Upper lobe of left lung (tissue), 6 donors: ENCODE results near the gene HPN. TPM values are rescaled to one million over a fixed set of nuclear protein-coding genes. Genes with fewer than 3 reads are reported as not detected.

Source experiments
- ATAC-seq, 2 donors: fragments of 200-7000 bp; cut with Tn5 transposase; one replicate each; pipeline ENCODE4 v1.9.1; 2022; ENCODE audit warnings: mild to moderate bottlenecking in 2 of 2, moderate library complexity in 2 of 2; ENCODE audit not compliant: low FRiP score in 2 of 2
- DNase-seq, 2 donors: peaks; one replicate each; pipeline ENCODE4 v3.0.0-alpha.2; 2019 to 2020
- H3K27ac ChIP-seq, 4 donors: fragments of 200-600 bp; sonication (generic); one replicate each; pipeline ENCODE4 v1.5.1; 2016 to 2019
- H3K27me3 ChIP-seq, 4 donors: fragments of 200-600 bp; sonication (generic); one replicate each; pipeline ENCODE4 v1.5.1; 2017 to 2019
- H3K36me3 ChIP-seq, 4 donors: fragments of 200-600 bp; sonication (generic); one replicate each; pipeline ENCODE4 v1.5.1; 2016 to 2019
- H3K4me1 ChIP-seq, 4 donors: fragments of 200-600 bp; sonication (generic); one replicate each; pipeline ENCODE4 v1.5.1; 2018 to 2019
- H3K4me3 ChIP-seq, 4 donors: fragments of 200-600 bp; sonication (generic); one replicate each; pipeline ENCODE4 v1.5.1; 2017 to 2019; ENCODE audit warnings: mild to moderate bottlenecking in 2 of 4, moderate library complexity in 1 of 4
- H3K9me3 ChIP-seq, 4 donors: fragments of 200-600 bp; sonication (generic); one replicate each; pipeline ENCODE4 v1.5.1; 2018 to 2019
- EP300 ChIP-seq, 4 donors: sonication (generic); formaldehyde crosslinking; IDR thresholded peaks; one replicate each; pipeline ENCODE4 v1.5.1; 2017; ENCODE audit warnings: antibody characterized with exemption in 4 of 4, control low read depth in 2 of 4
- POLR2A ChIP-seq, 4 donors: fragments of 450-650 bp; IDR thresholded peaks; one replicate each; pipeline ENCODE4 v1.5.1; 2016 to 2017; ENCODE audit warnings: antibody characterized with exemption in 4 of 4, mild to moderate bottlenecking in 2 of 4
- POLR2AphosphoS5 ChIP-seq, 2 donors: sonication (generic); formaldehyde crosslinking; IDR thresholded peaks; one replicate each; pipeline ENCODE4 v1.5.1; 2017; ENCODE audit warnings: antibody characterized with exemption in 2 of 2
- WGBS, 2 donors: methylation state at CpG; one replicate each; pipeline ENCODE4 v1.1.5; 2017 to 2018; 5-methylcytosine and 5-hydroxymethylcytosine counted together
- total RNA-seq, 6 donors: library from RNA; depleted of rRNA in 4 of 6; stranded (reverse); fragments of >200 nt in 4 of 6; gene quantifications; one replicate each; pipeline versions ENCODE4 v1.1.0 to v1.2.1, GENCODE V29; 2016 to 2021
- TF ChIP-seq, protein P1 (sequence below), 6 experiments: fragments of 450-650 bp in 4 of 6; fragments of 200-600 bp in 2 of 6; sonication (generic) in 2 of 6; IDR thresholded peaks; one replicate each; pipeline ENCODE4 v1.5.1; 2016 to 2019; ENCODE audit warnings: antibody characterized with exemption in 6 of 6
- donor health status: DM: no; HTN: no; CAD: no; lungs with moderate emphysema.
- donor health status: DM: no; HTN: yes; CAD: no; lungs with severe emphysema.

Gene HPN
- total RNA-seq, 6 donors from 2014 or later: 15.9 to 54.5 (median 41.1) TPM

DNA sequence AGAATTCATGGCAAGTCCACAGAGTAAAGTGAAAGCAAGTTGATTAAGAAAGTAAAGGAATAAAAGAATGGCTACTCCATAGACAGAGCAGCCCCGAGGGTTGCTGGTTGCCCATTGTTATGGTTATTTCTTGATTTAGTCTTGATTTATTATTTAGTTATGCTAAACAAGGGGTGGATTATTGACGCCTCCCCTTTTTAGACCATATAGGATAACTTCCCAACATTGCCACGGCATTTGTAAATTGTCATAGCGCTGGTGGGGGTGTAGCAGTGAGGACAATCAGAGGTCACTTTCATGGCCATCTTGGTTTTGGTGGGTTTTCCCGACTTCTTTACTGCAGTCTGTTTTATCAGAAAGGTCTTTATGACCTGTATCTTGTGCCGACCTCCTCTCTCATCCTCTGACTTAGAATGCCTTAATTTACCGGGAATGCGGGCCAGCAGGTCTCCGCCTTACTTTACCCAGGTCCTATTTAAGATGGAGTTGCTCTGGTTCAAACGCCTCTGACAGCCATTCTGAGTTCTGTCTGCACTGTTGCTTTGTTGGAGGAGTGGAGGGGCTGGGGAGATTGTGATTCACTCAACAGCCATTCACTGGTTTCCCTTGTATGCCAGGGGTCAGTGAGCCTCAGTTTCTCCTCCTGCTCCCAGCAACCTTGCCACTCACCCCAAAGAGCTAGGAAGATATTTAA is 27.6 kb downstream of the HPN start:
- ATAC-seq (no peak), DNase-seq (no peak)
- WGBS, 2 donors: 78 to 83% methylated on average over 10 of the region's 10 CpGs
- Histone ChIP-seq H3K4me3 (no peak overlapping the region), H3K27me3 (no peaks in the 10 kb centered on the region), H3K36me3 (no peaks in the 10 kb centered on the region), H3K4me1 (peaks cover 0 to 8% (median 5%) of the 10 kb centered on the region in 4 donors), H3K27ac (no peak overlapping the region), H3K9me3 (peaks cover 4 to 7% (median 5%) of the 10 kb centered on the region in 4 donors)
- no peak for TF ChIP-seq POLR2A (IDR thresholded peaks at IDR 0.05)
- no peak for TF ChIP-seq POLR2AphosphoS5 (IDR thresholded peaks at IDR 0.05)
- TF ChIP-seq, protein P1, sequence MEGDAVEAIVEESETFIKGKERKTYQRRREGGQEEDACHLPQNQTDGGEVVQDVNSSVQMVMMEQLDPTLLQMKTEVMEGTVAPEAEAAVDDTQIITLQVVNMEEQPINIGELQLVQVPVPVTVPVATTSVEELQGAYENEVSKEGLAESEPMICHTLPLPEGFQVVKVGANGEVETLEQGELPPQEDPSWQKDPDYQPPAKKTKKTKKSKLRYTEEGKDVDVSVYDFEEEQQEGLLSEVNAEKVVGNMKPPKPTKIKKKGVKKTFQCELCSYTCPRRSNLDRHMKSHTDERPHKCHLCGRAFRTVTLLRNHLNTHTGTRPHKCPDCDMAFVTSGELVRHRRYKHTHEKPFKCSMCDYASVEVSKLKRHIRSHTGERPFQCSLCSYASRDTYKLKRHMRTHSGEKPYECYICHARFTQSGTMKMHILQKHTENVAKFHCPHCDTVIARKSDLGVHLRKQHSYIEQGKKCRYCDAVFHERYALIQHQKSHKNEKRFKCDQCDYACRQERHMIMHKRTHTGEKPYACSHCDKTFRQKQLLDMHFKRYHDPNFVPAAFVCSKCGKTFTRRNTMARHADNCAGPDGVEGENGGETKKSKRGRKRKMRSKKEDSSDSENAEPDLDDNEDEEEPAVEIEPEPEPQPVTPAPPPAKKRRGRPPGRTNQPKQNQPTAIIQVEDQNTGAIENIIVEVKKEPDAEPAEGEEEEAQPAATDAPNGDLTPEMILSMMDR (IDR thresholded peaks at IDR 0.05): no peak
- no peak for TF ChIP-seq EP300 (IDR thresholded peaks at IDR 0.05)

DNA sequence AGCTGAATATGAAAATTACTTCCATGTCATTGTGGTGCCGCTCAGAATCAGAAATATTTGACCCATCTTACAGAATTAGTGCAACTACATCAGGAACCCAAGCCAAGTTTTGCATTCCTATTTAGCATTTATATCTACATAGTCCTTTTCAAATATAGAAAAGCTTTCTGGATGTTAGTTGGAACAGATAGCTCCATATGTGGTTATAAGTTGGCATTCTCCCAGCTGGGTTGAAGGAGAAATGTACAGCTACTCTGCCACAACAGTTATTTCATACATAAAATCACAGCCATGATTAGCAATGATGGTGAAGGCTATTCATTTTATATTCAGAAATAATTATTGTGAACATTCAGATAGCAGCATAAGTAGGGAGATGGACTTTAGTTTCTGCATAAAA is 28.2 kb downstream of the HPN start:
- WGBS, 2 donors: 82 to 83% methylated on average over 1 of the region's 1 CpG
- no peaks in the 10 kb centered on the region for H3K36me3 ChIP-seq
- H3K4me3 ChIP-seq: no peak overlapping the region
- no peaks in the 10 kb centered on the region for H3K27me3 ChIP-seq
- peaks cover 0 to 8% (median 5%) of the 10 kb centered on the region in 4 donors for H3K4me1 ChIP-seq
- no peak for ATAC-seq
- no peak for DNase-seq
- TF ChIP-seq POLR2AphosphoS5 (IDR thresholded peaks at IDR 0.05) (no peak), EP300 (IDR thresholded peaks at IDR 0.05) (no peak), POLR2A (IDR thresholded peaks at IDR 0.05) (no peak)
- TF ChIP-seq, protein P1 (IDR thresholded peaks at IDR 0.05): no peak
- H3K9me3 ChIP-seq: peaks cover 4 to 7% (median 5%) of the 10 kb centered on the region in 4 donors
- no peak overlapping the region for H3K27ac ChIP-seq

DNA sequence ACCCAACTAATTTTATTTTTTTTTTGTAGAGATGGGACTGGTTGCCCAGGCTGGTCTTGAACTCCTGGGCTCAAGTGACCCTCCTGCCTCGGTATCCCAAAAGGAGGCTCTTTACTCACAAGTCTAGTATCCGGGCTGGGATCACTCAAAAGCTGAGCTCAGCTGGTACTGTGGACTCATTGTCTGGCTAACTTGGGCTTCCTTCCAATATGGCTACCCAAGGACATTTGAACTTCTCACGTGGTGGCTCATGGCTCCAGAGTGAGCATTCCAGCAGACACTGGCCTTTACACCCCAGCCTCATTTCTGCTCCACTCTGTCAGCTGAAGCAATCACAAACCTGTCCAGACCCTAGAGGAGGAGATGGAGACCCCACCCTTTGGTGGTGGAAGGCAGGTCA is 28.9 kb downstream of the HPN start:
- TF ChIP-seq, protein P1 (IDR thresholded peaks at IDR 0.05): no peak
- Histone ChIP-seq H3K27me3 (no peaks in the 10 kb centered on the region), H3K4me1 (peaks cover 0 to 8% (median 5%) of the 10 kb centered on the region in 4 donors), H3K4me3 (no peak overlapping the region), H3K9me3 (peaks cover 4 to 7% (median 5%) of the 10 kb centered on the region in 4 donors), H3K27ac (no peak overlapping the region), H3K36me3 (no peaks in the 10 kb centered on the region)
- ATAC-seq (no peak), DNase-seq (no peak)
- WGBS, 2 donors: 91 to 93% methylated on average over 3 of the region's 3 CpGs

DNA sequence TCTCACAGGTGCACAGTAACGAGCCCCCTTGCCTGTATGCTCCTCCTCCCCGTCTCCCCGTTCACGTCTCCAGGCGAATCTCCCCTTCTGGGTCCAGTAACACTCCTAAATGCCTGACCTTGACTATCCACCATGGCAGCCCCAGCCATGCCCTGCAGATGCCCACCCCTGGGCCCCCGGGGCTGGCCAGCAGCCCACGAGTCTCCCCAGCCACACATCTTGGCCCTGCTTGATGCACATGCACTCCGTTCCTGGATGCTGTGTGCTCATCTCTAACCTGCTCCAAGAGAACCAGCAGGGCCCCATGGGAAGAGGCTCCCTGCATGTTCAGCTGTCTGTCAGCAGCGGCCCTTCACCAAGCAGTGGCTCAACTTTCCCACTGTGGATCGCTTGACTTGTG is 32.0 kb downstream of the HPN start:
- Histone ChIP-seq H3K27me3 (no peaks in the 10 kb centered on the region), H3K4me1 (no peaks in the 10 kb centered on the region), H3K4me3 (no peak overlapping the region), H3K36me3 (no peaks in the 10 kb centered on the region), H3K27ac (no peak overlapping the region), H3K9me3 (peaks cover 4 to 7% (median 5%) of the 10 kb centered on the region in 4 donors)
- 83 to 88% methylated on average over 9 to 10 of the region's 10 CpGs for WGBS, 2 donors
- TF ChIP-seq POLR2AphosphoS5 (IDR thresholded peaks at IDR 0.05): no peak
- TF ChIP-seq POLR2A (IDR thresholded peaks at IDR 0.05): no peak
- TF ChIP-seq EP300 (IDR thresholded peaks at IDR 0.05): no peak
- TF ChIP-seq, protein P1 (IDR thresholded peaks at IDR 0.05): no peak
- peak in 1 of 2 donors; percentile 63 for DNase-seq
- ATAC-seq: peak in 1 of 2 donors; percentile 2

DNA sequence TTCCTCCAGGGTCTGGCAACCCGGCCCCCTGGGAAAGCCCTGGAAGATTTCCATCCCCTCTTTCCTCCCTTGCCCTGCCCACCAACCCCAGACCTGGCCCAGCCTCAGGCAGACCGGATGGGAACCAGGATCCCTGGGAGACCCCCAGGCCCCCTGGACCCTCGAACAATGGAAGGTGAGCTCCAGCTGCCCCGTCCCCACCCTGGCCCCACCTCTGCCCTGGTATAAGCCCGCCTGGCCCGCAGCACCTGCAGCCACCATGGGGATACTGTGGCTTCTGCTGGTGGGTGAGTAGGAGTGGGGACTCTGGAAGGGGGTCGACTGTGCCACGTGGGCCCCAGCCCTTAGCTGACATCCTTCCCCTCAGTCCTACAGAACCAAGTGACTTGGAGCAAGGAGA is 32.4 kb downstream of the HPN start:
- TF ChIP-seq EP300 (IDR thresholded peaks at IDR 0.05): no peak
- no peak for TF ChIP-seq POLR2A (IDR thresholded peaks at IDR 0.05)
- TF ChIP-seq, protein P1 (IDR thresholded peaks at IDR 0.05): no peak
- TF ChIP-seq POLR2AphosphoS5 (IDR thresholded peaks at IDR 0.05): no peak
- peak in 1 of 2 donors; percentile 41 for DNase-seq
- no peaks in the 10 kb centered on the region for H3K36me3 ChIP-seq
- H3K4me3 ChIP-seq: no peak overlapping the region
- no peaks in the 10 kb centered on the region for H3K4me1 ChIP-seq
- no peaks in the 10 kb centered on the region for H3K27me3 ChIP-seq
- whole genome bisulfite sequencing, 2 donors: 80 to 82% methylated on average over 3 to 8 of the region's 8 CpGs
- no peak for ATAC-seq
- no peak overlapping the region for H3K27ac ChIP-seq
- peaks cover 4 to 7% (median 5%) of the 10 kb centered on the region in 4 donors for H3K9me3 ChIP-seq
